GM21737 (cell line): ENCODE measurements around the gene ZNF25.
"Not testable (repeated sequence)": the region's sequence is repeated elsewhere in the genome, so short reads cannot be mapped to it uniquely, and the experiment has no call there.

Experiments used
- ATAC-seq: cut with Tn5 transposase; IDR thresholded peaks from one replicate; pipeline ENCODE4 v1.9.1; 2021; ENCODE audit warnings: mild to moderate bottlenecking, moderate library complexity; ENCODE audit not compliant: unreplicated experiment

Gene ZNF25

GRCh38 chr10:37948210-37948609, 28.2 kb downstream of the ZNF25 start:
- ATAC-seq = no peak

- ATAC-seq = no peak
Measured at GRCh38 chr10:37947526-37947925, 28.9 kb downstream of the ZNF25 start.

DNA sequence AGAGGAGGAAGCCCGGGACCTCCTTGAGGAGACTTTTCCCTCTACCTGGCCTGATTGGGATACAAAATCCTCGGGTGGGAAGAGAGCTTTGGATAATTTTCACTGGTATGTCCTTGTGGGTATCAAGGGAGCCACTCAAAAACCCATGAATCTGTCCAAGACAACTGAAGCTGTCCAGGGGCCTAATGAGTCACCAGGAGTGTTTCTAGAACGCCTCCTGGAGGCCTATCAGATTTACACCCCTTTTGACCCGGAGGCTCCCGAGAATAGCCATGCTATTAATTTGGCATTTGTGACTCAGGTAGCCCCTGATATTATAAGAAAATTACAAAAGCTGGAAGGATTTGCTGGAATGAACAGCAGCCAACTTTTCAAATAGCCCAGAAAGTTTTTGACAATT, 38.6 kb downstream of the ZNF25 start:
- no peak for ATAC-seq

DNA sequence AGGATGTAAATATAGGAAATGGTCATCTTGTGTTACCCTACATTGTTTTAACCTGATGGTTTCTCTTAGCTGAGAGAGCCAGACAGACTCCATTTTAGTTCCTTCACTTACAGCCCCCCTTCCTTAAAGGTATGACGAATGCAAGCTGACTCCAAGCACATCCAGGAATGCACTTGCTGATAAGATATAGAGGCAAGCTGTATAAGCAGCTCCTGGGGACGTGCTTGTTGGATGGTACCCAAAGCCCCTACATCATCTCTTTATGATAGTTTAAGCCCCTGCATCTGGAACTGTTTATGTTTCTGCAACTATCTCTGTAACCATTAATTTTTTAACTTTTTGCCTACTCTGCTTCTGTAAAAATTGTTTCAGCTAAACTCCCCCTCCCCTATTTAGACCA, 41.7 kb downstream of the ZNF25 start:
- no peak for ATAC-seq

- ATAC-seq = no peak
Measured at GRCh38 chr10:37930423-37930822, 46.0 kb downstream of the ZNF25 start.

- not testable (repeated sequence) for ATAC-seq
Measured at GRCh38 chr10:37908165-37908564, 68.3 kb downstream of the ZNF25 start.

DNA sequence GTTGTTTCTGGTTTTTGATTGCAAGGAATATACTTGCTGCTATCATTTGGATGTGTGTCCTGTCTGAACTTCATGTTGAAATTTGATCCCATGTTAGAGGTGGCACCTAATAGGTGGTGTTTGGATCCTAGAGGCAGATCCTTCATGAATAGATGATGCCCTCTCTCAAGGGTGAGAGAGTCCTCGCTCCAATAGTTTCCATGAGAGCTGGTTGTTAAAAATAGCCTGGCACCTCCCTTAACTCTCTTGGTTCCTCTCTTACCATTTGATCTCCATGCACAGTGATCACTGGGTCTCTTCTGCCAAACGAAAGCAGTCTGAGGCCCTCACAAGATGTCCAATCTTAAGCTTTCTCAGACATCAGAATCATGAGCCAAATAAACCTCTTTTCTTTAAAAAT, 70.1 kb downstream of the ZNF25 start:
- ATAC-seq = no peak
